HG03521 (cell line): ENCODE measurements around the gene CEP20.

Source experiments
- ATAC-seq: cut with Tn5 transposase; IDR thresholded peaks from one replicate; pipeline ENCODE4 v1.9.1; 2021; ENCODE audit warnings: mild to moderate bottlenecking, moderate library complexity; ENCODE audit not compliant: unreplicated experiment

CEP20 gene

DNA sequence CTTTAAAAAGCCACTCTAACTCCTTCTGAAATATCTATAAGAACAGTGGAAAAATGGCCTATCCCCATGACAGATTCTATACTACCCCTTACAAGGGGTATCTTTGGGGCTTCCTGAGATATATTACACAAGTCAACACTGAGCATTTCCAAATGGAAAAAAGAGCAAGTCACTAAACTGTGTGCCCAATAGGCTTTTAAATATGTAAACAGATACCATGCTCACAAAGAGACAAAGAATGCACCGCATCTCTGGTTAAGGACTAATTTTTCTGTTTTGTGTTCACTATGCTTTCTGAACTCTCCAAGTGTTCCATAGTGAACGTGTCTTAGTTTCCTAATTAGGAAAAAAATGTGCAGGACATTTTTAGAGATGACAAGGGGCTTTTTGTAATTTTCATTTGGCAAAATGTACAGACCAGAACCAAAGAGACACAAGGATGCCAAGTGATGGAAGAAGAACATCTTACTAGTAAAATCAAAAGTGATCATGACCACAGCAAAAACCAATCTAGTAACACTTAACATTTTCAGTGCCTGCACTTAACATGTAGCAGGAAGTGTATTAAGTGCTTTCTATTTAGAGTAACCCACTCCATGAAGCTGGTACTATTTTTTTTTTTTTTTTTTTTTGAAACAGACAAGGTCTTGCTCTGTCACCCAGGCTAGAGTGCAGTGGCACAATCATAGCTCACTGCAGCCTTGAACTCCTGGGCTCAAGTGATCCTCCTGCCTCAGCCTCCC is 53.1 kb downstream of the CEP20 start:
- ATAC-seq: no peak

DNA sequence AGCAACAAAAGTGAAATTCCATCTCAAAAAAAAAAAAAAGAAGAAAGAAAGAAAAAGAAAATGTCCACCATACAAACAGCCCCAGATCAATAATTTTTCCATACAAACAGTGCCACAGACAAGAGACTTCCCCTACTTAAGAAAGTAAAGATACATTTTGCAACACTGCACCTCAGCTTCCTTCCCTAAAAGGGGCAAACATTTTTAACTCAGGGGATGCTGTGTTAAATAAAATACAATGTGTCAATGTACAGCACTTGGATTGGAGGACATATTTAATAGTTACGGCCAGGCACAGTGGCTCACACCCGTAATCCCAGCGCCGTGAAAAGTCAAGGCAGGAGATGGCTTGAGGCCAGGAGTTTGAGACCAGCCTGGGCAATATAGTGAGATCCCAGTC is 53.9 kb downstream of the CEP20 start:
- no peak for ATAC-seq

DNA sequence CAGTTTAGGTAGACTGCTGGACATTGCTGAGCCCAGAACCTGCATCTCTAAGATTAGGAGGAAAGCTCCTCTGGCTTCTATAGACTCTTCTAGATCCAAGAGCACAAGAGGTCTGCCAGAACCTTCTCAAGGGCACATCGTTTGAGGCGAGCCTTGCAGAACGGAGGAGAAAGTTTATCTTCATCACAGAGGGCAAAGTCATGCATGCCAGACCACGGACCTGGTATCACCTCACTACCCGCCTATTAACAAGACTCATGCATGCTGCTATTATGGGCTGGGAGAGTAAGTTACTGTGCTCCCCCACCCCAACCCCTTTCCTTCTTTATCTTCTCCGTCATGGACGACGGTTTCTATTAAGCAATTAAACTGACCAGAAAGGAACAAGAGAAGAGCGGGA is 54.9 kb downstream of the CEP20 start:
- ATAC-seq: no peak

DNA sequence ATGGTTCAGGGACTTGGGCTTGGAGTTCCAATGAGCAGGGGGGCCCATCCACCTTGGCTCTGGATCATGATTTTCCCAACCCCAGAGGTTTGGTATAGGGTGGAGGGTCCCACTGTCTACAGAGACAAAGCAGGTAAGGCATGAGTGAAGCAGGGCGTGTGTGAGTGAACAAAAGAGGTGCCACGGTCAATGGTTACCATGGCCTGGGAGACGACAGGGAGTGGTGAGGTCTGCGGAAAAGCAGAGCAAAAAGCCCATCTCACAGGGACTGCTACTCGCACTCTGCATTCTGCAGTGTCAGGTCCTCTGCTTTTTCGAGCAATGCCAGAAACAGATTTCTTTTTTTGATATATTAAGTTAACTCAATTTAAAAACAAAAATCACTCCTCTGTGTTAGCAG is 56.2 kb downstream of the CEP20 start:
- ATAC-seq: no peak

DNA sequence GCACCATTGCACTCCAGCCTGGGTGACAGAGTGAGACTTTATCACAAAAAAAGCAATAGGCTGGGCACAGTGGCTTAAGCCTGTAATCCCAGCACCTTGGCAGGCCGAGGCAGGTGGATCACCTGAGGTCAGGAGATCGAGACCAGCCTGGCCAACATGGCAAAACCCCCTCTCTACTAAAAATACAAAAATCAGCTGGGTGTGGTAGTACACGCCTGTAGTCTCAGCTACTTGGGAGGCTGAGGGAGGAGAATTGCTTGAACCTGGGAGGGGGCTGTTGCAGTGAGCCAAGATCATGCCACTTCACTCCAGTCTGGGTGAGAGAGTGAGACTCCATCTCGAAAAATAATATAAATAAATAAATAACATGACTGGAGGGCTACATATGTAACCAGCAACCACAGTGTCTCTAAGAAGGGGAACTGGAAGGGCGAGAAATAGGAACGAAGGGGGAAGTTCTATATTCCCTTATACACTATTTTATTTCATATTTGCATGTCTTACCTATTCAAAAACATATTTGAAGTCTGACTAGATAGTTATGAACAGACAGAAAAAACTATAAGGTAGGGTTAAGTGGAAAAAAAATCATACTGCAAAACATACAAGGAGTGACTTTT is 57.5 kb downstream of the CEP20 start:
- ATAC-seq: no peak

DNA sequence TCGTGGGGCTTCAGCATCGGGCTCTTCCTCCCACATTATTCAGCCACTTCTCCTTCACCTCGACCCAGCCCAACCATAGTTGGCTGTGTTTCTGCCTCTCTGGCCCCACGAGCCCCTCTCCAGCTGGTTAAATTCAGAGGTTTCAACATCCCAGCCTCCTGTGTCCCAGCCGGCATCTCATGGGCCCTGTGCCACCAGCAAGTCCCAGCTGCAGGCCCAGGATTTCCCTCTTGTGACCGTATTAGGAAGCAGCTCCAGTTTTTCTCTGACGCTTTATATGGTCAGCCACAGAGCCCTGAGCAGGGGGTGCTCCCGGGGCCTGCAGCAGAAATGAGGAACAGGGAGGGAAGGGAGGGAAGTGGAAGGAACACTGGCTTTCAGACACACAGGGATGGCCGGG is 58.9 kb downstream of the CEP20 start:
- ATAC-seq: no peak

DNA sequence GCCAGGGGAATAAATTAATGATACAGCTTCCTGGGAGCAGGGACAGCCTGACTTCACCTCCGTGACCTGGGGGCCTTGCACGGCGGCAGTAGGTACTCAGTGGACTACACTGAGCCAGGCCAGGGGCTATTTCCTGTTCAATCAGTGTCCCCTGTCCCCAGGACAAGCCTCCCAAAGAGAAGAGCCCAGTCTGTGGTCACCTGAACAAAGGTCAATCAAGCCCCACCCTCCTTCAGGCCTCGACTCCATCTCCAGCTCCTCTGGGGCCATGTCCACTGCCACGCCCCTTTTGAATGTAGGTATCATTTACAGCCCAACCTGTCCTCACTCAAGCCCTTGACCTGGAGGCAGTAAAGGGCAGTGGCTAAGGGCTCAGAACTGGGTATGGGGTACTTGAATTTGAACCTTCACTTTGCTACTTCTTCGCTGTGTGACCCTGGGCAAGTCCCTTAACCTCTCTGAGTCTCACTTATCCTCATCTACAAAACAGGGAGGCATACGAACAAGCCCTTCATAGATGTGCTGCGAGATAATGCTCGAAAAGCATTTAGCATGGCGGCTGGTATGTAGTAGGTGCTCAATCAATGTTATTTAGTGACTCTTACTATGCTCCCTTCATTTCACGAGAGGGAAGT is 60.6 kb downstream of the CEP20 start:
- ATAC-seq: no peak

DNA sequence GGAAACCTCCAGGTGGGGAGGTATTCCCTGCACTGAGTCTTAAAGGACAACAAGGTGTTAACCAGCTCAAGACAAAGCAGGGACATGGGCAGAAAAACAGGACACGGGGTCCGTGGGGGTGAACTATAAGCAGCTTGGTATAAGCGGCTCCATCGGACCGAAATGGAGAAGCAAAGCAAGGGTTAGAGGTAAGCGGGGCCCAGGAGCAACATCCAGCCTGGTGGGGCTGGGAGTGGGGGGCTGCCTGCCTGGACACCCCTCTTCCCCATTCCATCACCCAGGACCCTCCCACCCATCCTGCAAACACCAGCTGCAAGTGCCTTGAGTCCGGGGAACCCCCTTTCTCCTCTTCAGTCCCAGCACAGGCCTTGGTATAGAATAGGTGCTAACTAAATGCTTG is 61.1 kb downstream of the CEP20 start:
- ATAC-seq: no peak

DNA sequence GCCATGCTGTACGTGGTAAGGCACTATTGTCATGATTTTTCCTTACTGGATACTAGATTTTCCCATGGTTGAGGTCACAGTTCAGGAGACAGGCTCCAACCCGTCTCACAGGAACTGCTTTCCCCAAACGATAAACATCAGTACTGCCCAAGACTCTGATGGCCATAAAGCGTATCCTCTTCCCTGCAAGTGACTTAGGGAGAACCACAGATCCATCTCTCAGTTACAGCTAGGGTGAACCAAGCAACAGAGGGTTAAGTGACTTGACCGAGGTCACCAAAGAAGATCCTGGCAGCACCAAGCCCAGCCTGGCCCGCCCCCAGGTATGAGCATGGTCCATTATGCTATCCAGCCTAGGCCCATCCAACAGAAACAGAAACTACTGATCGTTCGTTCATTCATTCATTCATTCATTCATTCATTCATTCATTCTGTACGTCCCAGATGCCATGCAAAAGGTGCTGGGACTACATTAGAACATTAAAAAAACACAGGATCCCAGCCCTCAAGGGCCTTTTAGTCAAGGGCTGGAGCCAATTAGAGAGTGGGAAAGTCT is 62.6 kb downstream of the CEP20 start:
- ATAC-seq: no peak

DNA sequence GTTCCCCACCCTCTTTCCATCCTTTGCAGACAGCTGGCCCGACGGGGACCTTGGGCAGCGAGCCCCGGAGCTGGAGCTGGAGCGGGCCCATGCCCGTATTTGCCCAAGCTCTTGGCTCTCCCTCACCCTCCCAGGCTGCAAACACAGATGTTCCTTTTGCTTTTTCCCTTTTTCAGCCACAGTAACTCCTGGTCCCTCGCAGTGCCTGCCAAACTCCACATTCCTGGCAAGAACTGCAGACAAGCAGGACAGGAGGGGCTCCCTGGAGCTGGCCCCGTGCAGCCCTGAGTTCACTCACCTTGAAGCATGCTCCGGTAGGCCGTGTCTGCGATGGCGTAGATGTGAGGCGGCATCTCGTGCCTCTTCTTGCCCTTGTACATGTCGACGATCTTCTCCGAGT is 65.4 kb downstream of the CEP20 start:
- ATAC-seq: no peak

DNA sequence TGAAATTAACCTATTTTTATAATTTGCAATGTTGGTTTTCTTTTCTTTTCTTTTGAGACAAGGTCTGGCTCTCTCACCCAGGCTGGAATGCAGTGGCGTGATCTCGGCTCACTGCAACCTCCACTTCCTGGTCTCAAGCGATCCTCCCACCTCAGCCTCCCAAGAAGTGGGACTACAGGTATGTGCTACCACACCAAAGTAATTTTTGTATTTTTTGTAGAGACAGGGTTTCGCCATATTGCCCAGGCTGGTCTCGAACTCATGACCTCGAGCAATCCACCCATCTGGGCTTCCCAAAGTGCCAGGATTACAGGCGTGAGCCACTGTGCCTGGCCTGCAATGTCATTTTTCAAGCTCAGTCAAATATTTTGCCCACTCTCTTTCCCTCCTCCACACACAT is 67.6 kb downstream of the CEP20 start:
- no peak for ATAC-seq

DNA sequence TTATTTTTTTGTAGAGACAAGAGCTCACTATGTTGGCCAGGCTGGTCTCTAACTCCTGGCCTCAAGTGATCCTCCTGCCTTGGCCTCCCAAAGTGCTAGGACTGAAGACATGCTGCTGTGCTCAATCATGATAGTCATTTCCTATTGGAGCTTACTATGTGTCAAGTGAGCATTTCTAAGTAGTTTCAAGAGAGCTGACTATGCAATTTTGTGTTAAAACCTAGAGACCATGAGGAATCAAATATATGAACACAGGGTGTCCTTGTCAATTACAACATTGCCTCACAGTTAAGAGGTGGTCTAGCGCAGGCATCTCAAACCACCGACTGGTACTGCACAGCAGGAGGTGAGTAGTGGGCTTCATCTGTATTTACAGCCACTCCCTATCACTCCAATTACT is 69.4 kb downstream of the CEP20 start:
- no peak for ATAC-seq

DNA sequence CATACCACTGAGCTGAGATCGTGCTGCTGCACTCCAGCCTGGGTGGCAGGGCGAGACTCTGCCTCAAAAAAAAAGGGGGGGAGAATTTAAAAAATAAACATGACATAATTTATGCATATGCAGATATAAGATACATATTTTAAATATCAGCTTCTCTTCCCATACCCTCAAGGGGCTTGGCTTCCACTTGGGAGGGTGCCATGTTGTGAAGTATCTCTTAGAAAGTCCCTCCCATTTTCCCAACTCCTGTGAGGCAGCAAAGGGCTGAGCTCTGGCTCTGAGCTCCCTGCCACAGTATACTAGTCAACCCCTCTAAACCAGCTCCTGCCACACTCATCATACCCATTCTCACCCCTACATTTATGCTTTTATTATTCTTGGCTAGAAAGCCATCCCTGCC is 71.0 kb downstream of the CEP20 start:
- no peak for ATAC-seq

DNA sequence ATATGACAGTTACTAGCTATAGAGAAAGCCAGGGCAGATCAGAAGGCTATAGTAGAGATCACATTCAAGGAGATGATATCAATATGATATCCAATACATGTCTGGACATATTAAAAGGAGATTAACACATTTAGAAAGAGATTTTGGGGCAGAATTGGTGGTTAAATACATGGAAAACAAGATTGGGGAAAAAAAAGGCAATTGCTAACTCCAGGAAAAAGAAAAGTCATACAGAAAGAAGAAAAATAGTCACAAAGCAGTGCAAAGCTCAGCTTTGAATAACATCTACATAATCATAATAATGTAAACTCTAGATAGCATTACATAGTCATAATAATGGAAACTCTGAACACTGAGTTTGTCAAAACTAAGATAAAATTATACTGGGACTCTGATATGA is 72.2 kb downstream of the CEP20 start:
- no peak for ATAC-seq
